Transverse colon (tissue), 4 donors: ENCODE data around the gene CARMIL1. TPM values are rescaled to one million over a fixed set of nuclear protein-coding genes. Genes with fewer than 3 reads are reported as not detected.

Experiments used
- DNase-seq: peaks from one replicate; pipeline ENCODE4 v3.0.0-alpha.2; 2019
- H3K27ac ChIP-seq, 4 donors: fragments of 200-600 bp; sonication (generic); 2 replicates each; pipeline ENCODE4 v1.5.1; 2016 to 2018; ENCODE audit warnings: inconsistent platforms in 4 of 4
- H3K27me3 ChIP-seq: fragments of 200-600 bp; sonication (generic); 2 replicates; pipeline ENCODE4 v1.5.1; 2017; ENCODE audit warnings: inconsistent platforms
- H3K36me3 ChIP-seq, 4 donors: fragments of 200-600 bp; sonication (generic); 2 replicates each; pipeline ENCODE4 v1.5.1; 2017 to 2019; ENCODE audit warnings: inconsistent platforms in 4 of 4
- H3K4me1 ChIP-seq, 4 donors: fragments of 200-600 bp; sonication (generic); 2 replicates each; pipeline ENCODE4 v1.5.1; 2017 to 2020; ENCODE audit warnings: inconsistent platforms in 4 of 4
- H3K4me3 ChIP-seq, 4 donors: fragments of 200-600 bp; sonication (generic); 1 replicate in 1 of 4; 2 replicates in 3 of 4; pipeline versions ENCODE4 v1.5.1 to v1.6.1; 2017 to 2019; ENCODE audit warnings: inconsistent platforms in 4 of 4
- H3K9me3 ChIP-seq, 2 donors: fragments of 200-600 bp; sonication (generic); 2 replicates each; pipeline ENCODE4 v1.5.1; 2017 to 2019; ENCODE audit warnings: inconsistent platforms in 2 of 2
- EP300 ChIP-seq: sonication (generic); formaldehyde crosslinking; IDR thresholded peaks from one replicate; pipeline ENCODE4 v1.6.1; 2017; ENCODE audit warnings: antibody characterized with exemption, low read depth
- POLR2A ChIP-seq: fragments of 450-650 bp; IDR thresholded peaks from one replicate; pipeline ENCODE4 v1.6.1; 2016; ENCODE audit warnings: antibody characterized with exemption, mild to moderate bottlenecking, moderate library complexity
- POLR2AphosphoS5 ChIP-seq, 3 donors: sonication (generic); formaldehyde crosslinking; IDR thresholded peaks; one replicate each; pipeline ENCODE4 v1.6.1; 2016; ENCODE audit warnings: antibody characterized with exemption in 3 of 3
- WGBS, 2 donors: methylation state at CpG; one replicate each; pipeline ENCODE4 v1.1.5; 2018; ENCODE audit warnings: low coverage in 1 of 2; 5-methylcytosine and 5-hydroxymethylcytosine counted together
- in situ Hi-C, 4 donors: fragments of 200-750 bp; cut with MboI; loops; one replicate each; pipeline versions ENCODE4 v1.15.0 to v1.15.1; 2017; ENCODE audit warnings: low sequenced_read_pairs in 3 of 4, low pct_ligation_motif_present in 1 of 4, low pct_unique_long_range_greater_than_20kb in 1 of 4
- intact Hi-C: fragments of 100-400 bp; cut with DNase I; formaldehyde crosslinking; loops from one replicate; pipeline ENCODE4 v1.15.1; 2023; ENCODE audit warnings: low total_unique reads
- total RNA-seq, 4 donors: library from RNA; depleted of rRNA; stranded (reverse); fragments of >200 nt; gene quantifications; one replicate each; pipeline ENCODE4 v1.1.0, GENCODE V29; 2016
- TF ChIP-seq, protein P1 (sequence below), 5 experiments: fragments of 200-600 bp in 3 of 5; fragments of 450-650 bp in 2 of 5; sonication (generic) in 3 of 5; IDR thresholded peaks; 1 replicate in 2 of 5; 2 replicates in 3 of 5; pipeline ENCODE4 v1.5.1; 2016 to 2017; ENCODE audit warnings: antibody characterized with exemption in 5 of 5, inconsistent platforms in 3 of 5, mild to moderate bottlenecking in 2 of 5, moderate library complexity in 1 of 5

Gene CARMIL1
- total RNA-seq, 4 donors from 2014 or later, result 25.1 to 93.5 (median 61.0) TPM

DNA sequence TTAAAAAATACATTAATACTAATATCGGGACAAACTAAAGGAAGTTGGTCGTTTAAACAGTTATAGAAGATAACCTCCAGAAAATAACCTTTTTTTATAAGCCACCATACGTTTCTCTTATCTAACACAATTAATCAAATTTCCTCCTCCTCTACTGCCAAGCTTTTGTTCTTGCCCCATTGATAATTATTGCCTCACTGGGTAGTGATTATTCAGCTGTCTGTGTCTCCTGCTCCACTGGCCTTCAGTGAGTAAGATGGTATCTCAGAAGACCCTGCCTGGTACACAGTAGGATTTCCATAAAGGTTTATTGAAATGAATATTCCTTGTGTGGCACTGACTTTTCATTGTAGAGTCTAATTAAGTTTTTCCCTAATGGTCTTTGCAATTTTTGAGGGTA, 207.4 kb downstream of the CARMIL1 start:
- no peaks in the 10 kb centered on the region for H3K9me3 ChIP-seq
- intact Hi-C loops, result no loop called here

DNA sequence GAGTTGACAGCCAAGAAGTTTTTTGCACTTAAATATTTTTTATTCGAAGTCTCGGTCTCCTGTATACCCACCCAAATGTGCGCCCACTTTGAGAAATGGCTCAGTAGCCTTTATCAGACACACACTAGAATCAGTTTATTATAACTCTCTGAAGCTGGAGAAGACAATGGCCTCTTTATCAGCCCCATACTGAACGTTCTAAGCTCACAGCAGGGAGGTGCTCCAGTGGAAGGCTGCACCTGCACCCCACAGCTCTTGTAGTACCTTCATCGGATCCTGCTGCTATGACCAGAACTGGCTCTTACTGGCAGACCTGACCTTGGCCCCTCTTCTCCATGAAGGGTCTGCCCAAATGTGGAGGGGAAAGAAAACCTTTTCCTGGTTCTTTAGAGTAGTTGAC, 207.8 kb downstream of the CARMIL1 start:
- in situ Hi-C loops, result loop anchor here in 2 of 4 donors (5.0 kb wide), 1 partner anchor 215 kb away; no protein-coding TSS in a partner anchor
- H3K27ac ChIP-seq, result no peak overlapping the region
- WGBS, 2 donors, result 76 to 79% methylated on average over 5 of the region's 5 CpGs

More for the DNA sequence above, 207.4 kb downstream of the CARMIL1 start:
- in situ Hi-C loops, result loop anchor here in 2 of 4 donors (5.0 kb wide), 1 partner anchor 214 kb away; no protein-coding TSS in a partner anchor
- H3K27me3 ChIP-seq, result no peaks in the 10 kb centered on the region
- H3K27ac ChIP-seq, result no peak overlapping the region
- peaks cover 0 to 9% (median 0%) of the 10 kb centered on the region in 4 donors for H3K4me1 ChIP-seq
- no peak for TF ChIP-seq POLR2AphosphoS5 (IDR thresholded peaks at IDR 0.05)
- no peak for TF ChIP-seq POLR2A
- TF ChIP-seq EP300, result no peak
- TF ChIP-seq, protein P1, sequence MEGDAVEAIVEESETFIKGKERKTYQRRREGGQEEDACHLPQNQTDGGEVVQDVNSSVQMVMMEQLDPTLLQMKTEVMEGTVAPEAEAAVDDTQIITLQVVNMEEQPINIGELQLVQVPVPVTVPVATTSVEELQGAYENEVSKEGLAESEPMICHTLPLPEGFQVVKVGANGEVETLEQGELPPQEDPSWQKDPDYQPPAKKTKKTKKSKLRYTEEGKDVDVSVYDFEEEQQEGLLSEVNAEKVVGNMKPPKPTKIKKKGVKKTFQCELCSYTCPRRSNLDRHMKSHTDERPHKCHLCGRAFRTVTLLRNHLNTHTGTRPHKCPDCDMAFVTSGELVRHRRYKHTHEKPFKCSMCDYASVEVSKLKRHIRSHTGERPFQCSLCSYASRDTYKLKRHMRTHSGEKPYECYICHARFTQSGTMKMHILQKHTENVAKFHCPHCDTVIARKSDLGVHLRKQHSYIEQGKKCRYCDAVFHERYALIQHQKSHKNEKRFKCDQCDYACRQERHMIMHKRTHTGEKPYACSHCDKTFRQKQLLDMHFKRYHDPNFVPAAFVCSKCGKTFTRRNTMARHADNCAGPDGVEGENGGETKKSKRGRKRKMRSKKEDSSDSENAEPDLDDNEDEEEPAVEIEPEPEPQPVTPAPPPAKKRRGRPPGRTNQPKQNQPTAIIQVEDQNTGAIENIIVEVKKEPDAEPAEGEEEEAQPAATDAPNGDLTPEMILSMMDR (IDR thresholded peaks at IDR 0.05), result no peak
- H3K4me3 ChIP-seq, result no peak overlapping the region
- DNase-seq, result no peak
- WGBS, 2 donors, result 65 to 70% methylated on average over 3 of the region's 3 CpGs
- no peaks in the 10 kb centered on the region for H3K36me3 ChIP-seq

DNA sequence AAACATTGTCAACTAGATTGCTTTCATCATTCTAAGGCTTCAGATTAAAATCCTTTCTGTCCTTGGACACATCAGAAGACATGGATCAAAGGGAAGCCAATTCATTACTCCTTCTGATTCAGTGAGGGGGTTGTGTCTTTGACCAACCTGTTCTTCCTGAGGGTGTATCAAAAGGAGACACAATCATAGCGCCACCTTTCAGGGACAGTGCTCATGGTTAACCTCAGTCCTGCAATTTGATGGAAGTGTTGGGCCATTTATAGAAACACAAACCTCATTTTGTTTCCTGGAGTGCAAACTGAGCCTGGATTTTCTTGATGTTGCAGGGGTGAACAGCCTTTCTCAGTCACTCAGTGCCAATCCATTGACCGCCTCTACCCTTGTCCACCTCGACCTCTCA, 209.0 kb downstream of the CARMIL1 start:
- Histone ChIP-seq H3K27ac (no peak overlapping the region), H3K27me3 (no peaks in the 10 kb centered on the region), H3K4me1 (peaks cover 0 to 9% (median 0%) of the 10 kb centered on the region in 4 donors), H3K36me3 (no peaks in the 10 kb centered on the region), H3K9me3 (no peaks in the 10 kb centered on the region), H3K4me3 (no peak overlapping the region)
- in situ Hi-C loops, result loop anchor here in 2 of 4 donors (5.0 kb wide), 1 partner anchor 216 kb away; no protein-coding TSS in a partner anchor
- intact Hi-C loops, result no loop called here
- WGBS, 2 donors, result 95 to 100% methylated on average over 1 to 3 of the region's 3 CpGs
- TF ChIP-seq POLR2A (no peak), POLR2AphosphoS5 (IDR thresholded peaks at IDR 0.05) (no peak), EP300 (no peak)
- TF ChIP-seq, protein P1 (IDR thresholded peaks at IDR 0.05), result no peak
- no peak for DNase-seq

More for the DNA sequence above, 207.8 kb downstream of the CARMIL1 start:
- intact Hi-C loops, result no loop called here
- TF ChIP-seq POLR2AphosphoS5 (IDR thresholded peaks at IDR 0.05) (no peak), POLR2A (no peak), EP300 (no peak)
- TF ChIP-seq, protein P1 (IDR thresholded peaks at IDR 0.05), result no peak
- H3K4me3 ChIP-seq, result no peak overlapping the region
- DNase-seq, result no peak
- H3K27me3 ChIP-seq, result no peaks in the 10 kb centered on the region
- H3K4me1 ChIP-seq, result peaks cover 0 to 9% (median 0%) of the 10 kb centered on the region in 4 donors
- H3K9me3 ChIP-seq, result no peaks in the 10 kb centered on the region
- H3K36me3 ChIP-seq, result no peaks in the 10 kb centered on the region

DNA sequence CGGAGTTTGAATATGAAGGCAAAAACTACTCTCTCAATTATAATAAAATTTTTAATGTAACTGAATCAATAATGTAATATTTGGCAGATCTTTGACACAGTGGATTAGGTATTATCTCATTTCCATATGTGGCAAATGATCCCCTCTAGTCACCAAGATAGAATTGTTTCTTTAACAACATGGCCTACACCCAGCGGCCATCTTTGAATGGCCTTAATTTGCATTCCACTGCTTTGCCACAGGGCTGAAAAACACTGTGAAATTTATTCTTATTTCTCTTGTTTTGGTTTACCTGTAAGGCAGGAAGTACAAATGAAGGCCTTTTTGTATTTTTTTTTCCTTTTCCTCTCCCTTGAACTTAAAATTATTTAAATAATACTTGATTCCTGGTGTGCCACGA, 210.2 kb downstream of the CARMIL1 start:
- H3K36me3 ChIP-seq, result no peaks in the 10 kb centered on the region
- TF ChIP-seq, protein P1 (IDR thresholded peaks at IDR 0.05), result no peak
- TF ChIP-seq POLR2A, result no peak
- TF ChIP-seq EP300, result no peak
- TF ChIP-seq POLR2AphosphoS5 (IDR thresholded peaks at IDR 0.05), result no peak
- peaks cover 0 to 9% (median 0%) of the 10 kb centered on the region in 4 donors for H3K4me1 ChIP-seq
- DNase-seq, result no peak
- H3K27me3 ChIP-seq, result no peaks in the 10 kb centered on the region
- WGBS, 2 donors, result 79 to 90% methylated on average over 3 of the region's 3 CpGs
- H3K27ac ChIP-seq, result peak overlapping the region in 1 of 4 donors; percentile 42
- no peak overlapping the region for H3K4me3 ChIP-seq
- in situ Hi-C loops (loop anchor here in 2 of 4 donors (5.0 kb wide), 1 partner anchor 217 kb away; no protein-coding TSS in a partner anchor), intact Hi-C loops (no loop called here)
- no peaks in the 10 kb centered on the region for H3K9me3 ChIP-seq
